Nephron (organoid): ENCODE data around the gene KIFC3.

Experiments used
- H3K27ac Mint-ChIP-seq, 3 experiments: 2 replicates each; pipeline ENCODE4 v1.8.0; 2020; ENCODE audit warnings: mixed read lengths in 3 of 3, mild to moderate bottlenecking in 2 of 3, moderate library complexity in 1 of 3
- H3K27me3 Mint-ChIP-seq: 2 replicates; pipeline ENCODE4 v1.8.0; 2021; ENCODE audit warnings: low read depth, mild to moderate bottlenecking, moderate library complexity, mixed read lengths
- H3K36me3 Mint-ChIP-seq: 2 replicates; pipeline ENCODE4 v1.8.0; 2020; ENCODE audit warnings: low read depth, mixed read lengths
- H3K4me1 Mint-ChIP-seq: 2 replicates; pipeline ENCODE4 v1.8.0; 2020; ENCODE audit warnings: mixed read lengths
- H3K4me3 Mint-ChIP-seq, 3 experiments: 2 replicates each; pipeline ENCODE4 v1.8.0; 2020; ENCODE audit warnings: mild to moderate bottlenecking in 3 of 3, mixed read lengths in 3 of 3, moderate library complexity in 2 of 3
- H3K9me3 Mint-ChIP-seq: 2 replicates; pipeline ENCODE4 v1.8.0; 2020; ENCODE audit warnings: mixed read lengths
- TF ChIP-seq, protein P1 (sequence below), 3 experiments: fragments of 200-600 bp; sonication (generic); IDR thresholded peaks; one replicate each; pipeline ENCODE4 v1.5.0; 2021; ENCODE audit warnings: antibody characterized with exemption in 3 of 3; ENCODE audit not compliant: unreplicated experiment in 3 of 3

Gene KIFC3

DNA sequence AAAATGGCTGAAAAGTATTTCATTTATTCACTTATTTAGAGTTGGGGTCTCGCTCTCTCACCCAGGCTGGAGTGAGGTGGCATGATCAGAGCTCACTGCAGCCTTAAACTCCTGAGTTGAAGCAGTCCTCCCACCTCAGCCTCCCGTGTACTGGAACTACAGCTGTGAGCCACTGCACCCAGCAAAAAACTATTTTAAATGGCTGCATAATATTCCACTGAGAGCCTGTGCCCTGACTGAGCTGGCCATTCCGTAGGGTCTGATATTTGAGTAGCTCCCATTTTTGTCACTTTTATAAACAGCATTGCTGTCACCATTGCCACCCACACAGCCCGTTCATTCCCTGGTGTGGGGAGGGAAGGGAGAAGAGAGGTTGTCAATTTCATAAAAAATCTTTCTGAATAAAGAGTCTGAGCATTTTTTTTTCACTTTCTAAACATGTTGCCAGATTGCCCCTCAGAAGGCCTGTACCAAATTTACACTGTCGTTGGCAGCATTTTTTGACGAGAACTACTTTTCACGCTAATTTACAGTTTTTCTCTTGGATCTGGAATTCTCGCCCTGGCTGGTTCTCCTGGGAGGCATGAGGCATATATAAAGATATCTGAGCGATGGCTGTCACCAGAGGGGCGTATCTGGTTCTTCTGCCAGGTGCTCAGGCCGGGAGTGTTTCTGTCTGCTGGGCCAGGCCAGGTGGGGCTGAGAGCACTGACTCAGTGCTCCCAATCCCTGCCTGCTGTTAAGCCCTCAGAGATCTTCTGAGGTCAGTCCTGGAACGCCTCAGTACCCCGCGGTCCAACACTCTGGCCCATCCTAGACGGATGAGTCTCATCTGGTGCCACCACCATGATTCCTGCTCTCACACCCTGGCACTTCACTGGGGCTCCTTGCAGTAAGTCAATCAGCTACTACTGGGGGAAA lies 7.2 kb upstream of the KIFC3 start:
- H3K4me1 Mint-ChIP-seq, result peaks cover 37% of the 10 kb centered on the region
- H3K9me3 Mint-ChIP-seq, result no peaks in the 10 kb centered on the region
- H3K36me3 Mint-ChIP-seq, result no peaks in the 10 kb centered on the region
- no peak overlapping the region for H3K27ac Mint-ChIP-seq
- TF ChIP-seq, protein P1, sequence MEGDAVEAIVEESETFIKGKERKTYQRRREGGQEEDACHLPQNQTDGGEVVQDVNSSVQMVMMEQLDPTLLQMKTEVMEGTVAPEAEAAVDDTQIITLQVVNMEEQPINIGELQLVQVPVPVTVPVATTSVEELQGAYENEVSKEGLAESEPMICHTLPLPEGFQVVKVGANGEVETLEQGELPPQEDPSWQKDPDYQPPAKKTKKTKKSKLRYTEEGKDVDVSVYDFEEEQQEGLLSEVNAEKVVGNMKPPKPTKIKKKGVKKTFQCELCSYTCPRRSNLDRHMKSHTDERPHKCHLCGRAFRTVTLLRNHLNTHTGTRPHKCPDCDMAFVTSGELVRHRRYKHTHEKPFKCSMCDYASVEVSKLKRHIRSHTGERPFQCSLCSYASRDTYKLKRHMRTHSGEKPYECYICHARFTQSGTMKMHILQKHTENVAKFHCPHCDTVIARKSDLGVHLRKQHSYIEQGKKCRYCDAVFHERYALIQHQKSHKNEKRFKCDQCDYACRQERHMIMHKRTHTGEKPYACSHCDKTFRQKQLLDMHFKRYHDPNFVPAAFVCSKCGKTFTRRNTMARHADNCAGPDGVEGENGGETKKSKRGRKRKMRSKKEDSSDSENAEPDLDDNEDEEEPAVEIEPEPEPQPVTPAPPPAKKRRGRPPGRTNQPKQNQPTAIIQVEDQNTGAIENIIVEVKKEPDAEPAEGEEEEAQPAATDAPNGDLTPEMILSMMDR (IDR thresholded peaks at IDR 0.05; ENCODE audit: unreplicated experiment in 3 of 3), result no peak
- peaks cover 15% of the 10 kb centered on the region for H3K27me3 Mint-ChIP-seq
- H3K4me3 Mint-ChIP-seq, result no peak overlapping the region

DNA sequence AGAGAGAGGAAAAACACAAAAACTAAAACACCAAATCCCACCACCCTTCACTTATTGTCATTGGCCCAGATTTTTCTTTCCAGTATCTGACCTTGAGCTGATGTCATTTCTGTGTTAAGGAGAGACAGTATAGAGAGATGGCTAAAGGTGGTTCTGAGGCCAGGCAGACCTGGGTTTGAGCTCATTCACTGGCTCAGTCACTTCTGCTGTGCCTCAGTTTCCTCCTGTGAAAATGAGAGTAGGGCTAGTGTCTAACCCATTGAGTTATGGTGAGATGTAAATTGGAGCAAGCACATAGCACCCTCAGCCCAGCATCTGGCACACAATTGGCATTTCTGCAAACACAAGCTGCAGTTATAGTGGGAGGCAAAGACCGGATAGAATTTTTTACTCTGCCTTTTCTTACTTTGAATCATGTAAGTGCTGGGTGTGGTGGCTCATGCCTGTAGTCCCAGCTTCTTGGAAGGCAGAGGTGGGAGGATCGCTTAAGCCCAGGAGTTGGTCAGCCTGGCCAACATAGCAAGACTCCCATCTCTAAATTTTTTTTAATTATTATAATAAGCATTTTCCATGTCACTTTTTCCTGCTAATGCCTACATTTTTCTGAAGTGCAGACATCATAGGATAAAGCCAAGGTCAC lies 6.4 kb upstream of the KIFC3 start:
- peak overlapping the region in 1 of 3 experiments; percentile 4 for H3K27ac Mint-ChIP-seq
- peaks cover 36% of the 10 kb centered on the region for H3K4me1 Mint-ChIP-seq
- H3K27me3 Mint-ChIP-seq, result peaks cover 9% of the 10 kb centered on the region
- H3K36me3 Mint-ChIP-seq, result no peaks in the 10 kb centered on the region
- peak overlapping the region in 2 of 3 experiments; percentile 55 to 59 for H3K4me3 Mint-ChIP-seq
- H3K9me3 Mint-ChIP-seq, result no peaks in the 10 kb centered on the region
- TF ChIP-seq, protein P1 (IDR thresholded peaks at IDR 0.05; ENCODE audit: unreplicated experiment in 3 of 3), result no peak

DNA sequence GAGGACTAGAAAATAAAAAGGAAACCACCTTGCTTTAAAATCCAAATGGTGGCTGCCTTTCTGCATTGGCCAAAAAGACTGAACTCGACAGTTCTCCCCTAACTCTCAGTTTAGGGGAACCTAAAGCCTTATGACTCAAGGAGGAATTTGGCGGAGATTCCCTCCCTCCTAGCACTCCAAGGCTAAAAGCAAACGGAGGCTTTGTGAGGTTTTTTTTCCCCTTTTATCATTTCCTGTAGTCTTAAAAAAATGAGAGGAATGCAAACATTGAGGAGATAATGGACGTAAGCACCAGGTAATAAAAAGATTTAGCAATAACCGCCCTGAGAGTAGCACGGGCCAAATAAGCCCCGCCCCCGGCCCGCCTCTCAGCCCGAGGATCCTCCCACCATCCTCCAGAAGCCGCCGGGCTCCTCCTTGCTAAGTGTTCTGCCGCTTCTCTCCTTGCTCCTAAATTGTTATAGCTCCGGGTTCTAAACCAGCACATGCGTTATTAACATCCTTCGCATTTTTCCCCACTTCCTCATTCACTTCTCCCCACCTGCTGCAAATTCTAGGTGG lies 5.8 kb upstream of the KIFC3 start:
- Mint-ChIP-seq H3K4me3 (peak overlapping the region in 2 of 3 experiments; percentile 55 to 59), H3K4me1 (peaks cover 43% of the 10 kb centered on the region), H3K27me3 (peaks cover 9% of the 10 kb centered on the region), H3K27ac (peak overlapping the region in 1 of 3 experiments; percentile 4), H3K9me3 (no peaks in the 10 kb centered on the region), H3K36me3 (no peaks in the 10 kb centered on the region)
- TF ChIP-seq, protein P1 (IDR thresholded peaks at IDR 0.05; ENCODE audit: unreplicated experiment in 3 of 3), result no peak

DNA sequence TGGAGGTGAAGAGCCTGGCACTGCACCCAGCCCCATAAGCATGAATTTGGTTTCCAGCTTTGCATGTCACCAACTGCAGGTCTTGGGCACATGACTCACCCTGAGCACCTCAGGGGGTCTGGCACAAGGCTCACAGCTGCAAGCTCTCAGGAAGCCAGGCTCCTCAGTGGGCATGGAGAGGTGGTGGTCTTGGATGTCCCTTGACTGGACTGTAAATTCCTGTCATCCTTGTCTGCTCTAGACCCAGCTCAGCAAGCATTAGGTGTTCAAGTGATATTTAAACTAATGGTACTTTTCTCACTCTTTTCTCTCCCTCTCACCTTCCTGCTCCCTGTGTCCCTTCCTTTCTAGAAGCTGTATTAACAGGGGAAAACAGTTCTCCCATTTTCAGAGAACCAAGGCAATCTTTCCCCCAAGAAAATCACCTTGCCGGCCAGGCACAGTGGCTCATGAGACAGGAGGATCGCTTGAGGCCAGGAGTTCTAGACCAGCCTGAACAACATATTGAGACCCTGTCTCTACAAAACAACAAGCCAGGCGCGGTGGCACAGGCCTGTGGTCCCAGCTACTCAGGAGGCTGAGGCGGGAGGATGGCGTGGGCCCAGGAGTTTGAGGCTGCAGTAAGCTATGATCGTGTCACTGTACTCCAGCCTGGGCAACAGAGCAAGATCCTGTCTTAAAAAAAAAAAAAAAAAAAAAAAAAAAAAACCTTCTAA lies 5.1 kb upstream of the KIFC3 start:
- Mint-ChIP-seq H3K36me3 (no peaks in the 10 kb centered on the region), H3K4me3 (no peak overlapping the region), H3K27me3 (peaks cover 9% of the 10 kb centered on the region), H3K27ac (peak overlapping the region in 1 of 3 experiments; percentile 46), H3K4me1 (peaks cover 49% of the 10 kb centered on the region), H3K9me3 (no peaks in the 10 kb centered on the region)
- TF ChIP-seq, protein P1 (IDR thresholded peaks at IDR 0.05; ENCODE audit: unreplicated experiment in 3 of 3), result no peak

DNA sequence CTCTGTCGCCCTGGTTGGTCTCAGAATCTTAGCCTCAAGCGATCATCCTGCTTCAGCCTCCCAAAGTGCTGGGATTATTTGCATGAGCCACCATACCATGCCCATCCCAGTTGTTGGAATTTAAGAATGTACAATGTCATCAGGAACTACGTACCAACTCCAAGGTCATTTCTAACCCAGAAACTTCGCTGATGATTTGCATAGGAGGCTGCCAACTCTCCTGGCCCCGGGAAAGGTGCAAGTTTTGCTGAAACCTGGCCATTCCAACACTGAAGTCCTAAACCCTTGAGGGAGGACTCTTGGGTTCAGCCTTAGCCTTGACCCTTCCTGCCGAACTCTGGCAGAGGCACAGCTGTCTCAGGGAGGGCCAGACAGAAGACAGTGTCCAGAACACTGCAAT lies 2.9 kb upstream of the KIFC3 start:
- H3K4me1 Mint-ChIP-seq, result peaks cover 54% of the 10 kb centered on the region
- H3K27me3 Mint-ChIP-seq, result peaks cover 10% of the 10 kb centered on the region
- TF ChIP-seq, protein P1 (IDR thresholded peaks at IDR 0.05; ENCODE audit: unreplicated experiment in 3 of 3), result no peak
- no peaks in the 10 kb centered on the region for H3K36me3 Mint-ChIP-seq
- H3K4me3 Mint-ChIP-seq, result no peak overlapping the region
- H3K9me3 Mint-ChIP-seq, result no peaks in the 10 kb centered on the region
- no peak overlapping the region for H3K27ac Mint-ChIP-seq
